Aorta (tissue), 5 donors: Measurements from ENCODE around the gene CKLF. TPM values are rescaled to one million over a fixed set of nuclear protein-coding genes. Genes with fewer than 3 reads are reported as not detected.
"Not testable (repeated sequence)": the region's sequence is repeated elsewhere in the genome, so short reads cannot be mapped to it uniquely, and the experiment has no call there.

Experiments used
- ATAC-seq: fragments of 200-7000 bp; cut with Tn5 transposase; one replicate; pipeline ENCODE4 v1.9.1; 2022; ENCODE audit warnings: moderate library complexity; ENCODE audit not compliant: low FRiP score
- DNase-seq, 2 donors: peaks; one replicate each; pipeline ENCODE4 v3.0.0-alpha.2; 2020
- H3K27ac ChIP-seq, 2 donors: one replicate each; pipeline ENCODE4 v1.5.1; 2013; ENCODE audit warnings: low read length in 2 of 2, mild to moderate bottlenecking in 2 of 2, moderate library complexity in 2 of 2, control low read depth in 1 of 2, inconsistent platforms in 1 of 2, low read depth in 1 of 2
- H3K27me3 ChIP-seq, 2 donors: one replicate each; pipeline ENCODE4 v1.6.1; 2013; ENCODE audit warnings: control low read depth in 1 of 2, low read length in 1 of 2, mild to moderate bottlenecking in 1 of 2, moderate library complexity in 1 of 2; ENCODE audit not compliant: insufficient read depth in 2 of 2, control insufficient read depth in 1 of 2
- H3K36me3 ChIP-seq, 2 donors: one replicate each; pipeline ENCODE4 v1.6.1; 2013; ENCODE audit warnings: control low read depth in 1 of 2, low read length in 1 of 2, mild to moderate bottlenecking in 1 of 2; ENCODE audit not compliant: insufficient read depth in 2 of 2, control insufficient read depth in 1 of 2
- H3K4me1 ChIP-seq, 2 donors: one replicate each; pipeline ENCODE4 v1.6.1; 2013; ENCODE audit warnings: low read length in 2 of 2, control low read depth in 1 of 2, mild to moderate bottlenecking in 1 of 2, moderate library complexity in 1 of 2; ENCODE audit not compliant: insufficient read depth in 2 of 2, control insufficient read depth in 1 of 2
- H3K4me3 ChIP-seq, 2 donors: one replicate each; pipeline ENCODE4 v1.5.1; 2013; ENCODE audit warnings: low read length in 2 of 2, control low read depth in 1 of 2, mild to moderate bottlenecking in 1 of 2
- H3K9me3 ChIP-seq: one replicate; pipeline ENCODE4 v1.6.1; 2013; ENCODE audit warnings: mild to moderate bottlenecking, low read length; ENCODE audit not compliant: control insufficient read depth
- WGBS, 2 donors: extraction: QIAGEN DNeasy Blood & Tissue Kit; methylation state at CpG; one replicate each; pipeline ENCODE4 v1.1.7; 2013; 5-methylcytosine and 5-hydroxymethylcytosine counted together
- intact Hi-C, 2 donors: fragments of 100-400 bp; cut with DNase I; formaldehyde crosslinking; loops; one replicate each; pipeline versions ENCODE4 v1.14.2 to v1.15.0; 2022
- polyA plus RNA-seq, 2 donors: library from polyadenylated mRNA; stranded (reverse); fragments of 200-250 nt; gene quantifications; one replicate each; pipeline ENCODE4 v1.2.3, GENCODE V29; 2013
- total RNA-seq, 2 donors: library from RNA; stranded (reverse); fragmentation: NEBNext Ultra II Directional; extraction: Animal tissue kit (Norgen Biotek cat#: 25700); gene quantifications; one replicate each; pipeline ENCODE4 v1.2.1, GENCODE V29; 2021
- donor health status: healthy with polysubstance abuse.
- donor health status: Bipolar disorder and iron deficiency.
- donor health status: DM: no; HTN: no; CAD: no.
- donor health status: DM: no; HTN: no; CAD: no.
- donor health status: DM: yes; HTN: yes; CAD: no.

CKLF gene
- total and polyA plus RNA-seq, 4 donors = 19.9 to 45.0 (median 33.9) TPM

DNA sequence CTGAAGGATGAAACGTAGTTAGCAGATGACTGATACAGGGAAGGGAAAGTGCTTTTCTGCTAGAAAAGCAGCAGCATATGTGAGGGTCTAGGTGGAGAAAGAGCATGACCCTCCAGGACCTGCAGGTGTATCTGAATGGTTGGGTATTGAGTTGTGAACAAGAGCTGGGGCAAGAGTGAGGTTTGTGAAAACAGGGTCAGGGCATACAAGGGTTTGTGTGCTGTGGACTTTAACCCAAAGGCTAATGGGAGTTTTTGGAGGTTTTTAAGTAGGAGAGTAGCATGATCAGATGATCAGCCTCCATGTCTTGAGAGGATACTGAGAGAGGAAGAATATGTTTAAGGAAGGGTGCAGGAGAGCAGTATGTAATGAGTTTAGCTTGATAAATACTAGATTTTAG, 7.7 kb downstream of the CKLF start:
- no peaks in the 10 kb centered on the region for H3K27me3 ChIP-seq
- H3K36me3 ChIP-seq = no peaks in the 10 kb centered on the region
- H3K4me3 ChIP-seq = no peak overlapping the region
- no peak for DNase-seq
- H3K4me1 ChIP-seq = peaks cover 0 to 3% of the 10 kb centered on the region in 2 donors
- no peak for ATAC-seq
- H3K9me3 ChIP-seq = no peaks in the 10 kb centered on the region
- no peak overlapping the region for H3K27ac ChIP-seq
- intact Hi-C loops = no loop called here
- WGBS, 2 donors = 79 to 90% methylated on average over 1 of the region's 1 CpG

DNA sequence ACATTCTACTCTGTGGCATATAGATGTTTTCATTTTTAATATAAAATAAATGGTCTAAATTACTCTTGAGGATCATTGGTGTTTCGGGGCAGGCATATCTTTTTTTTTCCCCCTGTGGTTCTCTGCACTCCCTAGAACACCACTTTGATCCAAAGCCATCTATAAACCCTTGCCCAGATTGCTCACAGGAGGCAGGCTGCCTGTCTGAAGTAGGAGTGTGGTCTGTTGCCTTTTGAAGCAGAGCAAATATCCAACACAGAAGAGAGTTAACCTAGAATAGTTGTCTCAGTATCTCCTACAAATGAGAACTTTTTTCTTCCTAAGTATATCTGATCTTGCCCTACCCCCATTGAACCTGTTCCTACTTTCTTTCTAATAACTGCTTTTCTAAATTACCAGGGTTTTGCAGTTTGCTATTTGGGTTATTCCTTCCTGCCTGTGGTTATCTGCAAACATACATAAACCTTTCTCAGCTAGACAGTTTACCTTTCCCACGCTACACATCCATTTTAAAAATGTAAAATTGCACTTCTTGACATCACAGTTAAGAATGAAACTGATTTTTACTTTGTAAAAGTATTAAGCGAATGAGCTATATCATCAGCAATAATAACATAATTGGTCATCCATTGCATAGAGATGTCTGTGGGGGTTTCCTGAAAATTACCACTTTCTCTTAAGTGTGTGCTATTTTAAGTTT, 9.2 kb downstream of the CKLF start:
- no peaks in the 10 kb centered on the region for H3K27me3 ChIP-seq
- DNase-seq = no peak
- no peak overlapping the region for H3K4me3 ChIP-seq
- intact Hi-C loops = no loop called here
- H3K9me3 ChIP-seq = no peaks in the 10 kb centered on the region
- no peak for ATAC-seq
- WGBS, 2 donors = 94 to 98% methylated on average over 3 of the region's 3 CpGs
- H3K4me1 ChIP-seq = no peaks in the 10 kb centered on the region
- no peak overlapping the region for H3K27ac ChIP-seq
- peaks cover 0 to 4% of the 10 kb centered on the region in 2 donors for H3K36me3 ChIP-seq

DNA sequence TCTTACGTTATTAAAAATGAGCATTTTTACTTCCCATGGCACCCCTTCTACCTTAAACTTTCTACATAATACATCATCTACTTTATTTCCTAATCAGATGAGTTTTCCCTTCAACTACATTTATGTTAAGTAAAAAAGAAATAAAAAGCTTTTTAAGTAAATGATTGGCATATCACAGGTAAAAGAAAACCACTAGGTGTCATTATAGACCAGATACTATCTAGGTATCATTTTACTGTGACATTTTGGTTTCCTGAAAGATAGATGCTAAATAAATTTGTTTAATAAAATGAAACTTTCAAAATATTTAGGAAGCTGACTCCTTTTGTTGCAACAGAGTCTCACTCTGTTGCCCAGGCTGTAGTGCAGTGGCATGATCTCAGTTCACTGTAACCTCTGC, 10.0 kb downstream of the CKLF start:
- Histone ChIP-seq H3K27ac (no peak overlapping the region), H3K9me3 (no peaks in the 10 kb centered on the region), H3K4me3 (no peak overlapping the region), H3K36me3 (peaks cover 0 to 5% of the 10 kb centered on the region in 2 donors), H3K27me3 (no peaks in the 10 kb centered on the region), H3K4me1 (no peaks in the 10 kb centered on the region)
- ATAC-seq = no peak
- intact Hi-C loops = no loop called here
- no peak for DNase-seq
- 79 to 88% methylated on average over 1 of the region's 1 CpG for WGBS, 2 donors

DNA sequence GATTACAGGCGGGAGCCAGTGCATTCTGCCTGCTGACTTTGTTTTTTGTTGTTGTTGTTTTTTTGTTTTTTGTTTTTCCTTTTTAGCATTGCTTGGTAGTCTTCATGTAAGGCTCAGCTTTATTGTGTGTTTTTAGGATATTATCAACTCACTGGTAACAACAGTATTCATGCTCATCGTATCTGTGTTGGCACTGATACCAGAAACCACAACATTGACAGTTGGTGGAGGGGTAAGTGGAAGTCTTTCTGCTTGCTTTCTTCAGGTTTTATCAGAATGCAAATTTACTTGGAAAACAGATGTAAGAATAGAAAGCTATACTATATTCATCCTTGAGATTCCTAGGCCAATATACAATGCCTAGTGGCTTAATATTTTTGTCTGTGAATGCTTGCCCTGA, 10.6 kb downstream of the CKLF start:
- Histone ChIP-seq H3K36me3 (peaks cover 0 to 5% of the 10 kb centered on the region in 2 donors), H3K27me3 (no peaks in the 10 kb centered on the region), H3K4me3 (no peak overlapping the region), H3K4me1 (no peaks in the 10 kb centered on the region), H3K9me3 (no peaks in the 10 kb centered on the region), H3K27ac (no peak overlapping the region)
- ATAC-seq (no peak), DNase-seq (no peak)
- 94 to 96% methylated on average over 2 of the region's 2 CpGs for WGBS, 2 donors
- intact Hi-C loops = no loop called here

DNA sequence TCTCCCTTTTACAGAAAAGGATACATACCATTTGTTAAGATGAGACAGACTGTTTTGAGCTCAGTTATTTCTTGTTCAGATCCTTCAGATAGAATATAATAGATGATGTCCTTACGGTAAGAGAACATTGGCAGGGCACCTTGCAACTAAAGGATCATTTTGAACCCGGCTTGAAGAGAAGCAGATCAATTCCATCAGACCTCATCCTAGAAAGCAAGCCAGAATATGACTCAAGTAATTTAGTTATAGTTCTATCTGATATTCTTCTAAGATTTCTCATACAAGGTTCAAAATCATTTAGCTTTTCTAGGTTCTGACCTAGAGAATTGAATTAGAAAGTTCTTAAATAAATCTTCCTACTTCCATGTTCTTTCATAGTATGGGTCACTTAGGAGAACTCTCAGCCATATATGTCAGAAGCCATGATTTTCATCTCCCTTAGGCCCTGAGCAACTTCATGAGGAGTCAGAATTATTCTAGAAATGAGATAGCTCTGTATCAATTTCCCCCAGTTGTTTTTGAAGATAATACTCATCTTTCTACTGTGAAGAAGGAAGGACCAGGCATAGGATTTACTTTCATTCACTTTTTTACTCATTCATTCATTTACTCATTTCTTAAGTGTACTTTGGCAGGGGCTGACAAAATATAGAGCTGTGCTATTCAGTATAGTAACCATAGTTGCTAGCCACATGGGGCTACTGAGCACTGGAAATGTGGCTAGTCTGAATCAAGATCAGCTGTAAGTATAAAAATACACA, 11.4 kb downstream of the CKLF start:
- Histone ChIP-seq H3K27me3 (no peaks in the 10 kb centered on the region), H3K36me3 (peaks cover 0 to 5% of the 10 kb centered on the region in 2 donors), H3K9me3 (no peaks in the 10 kb centered on the region), H3K27ac (no peak overlapping the region), H3K4me3 (no peak overlapping the region), H3K4me1 (no peaks in the 10 kb centered on the region)
- intact Hi-C loops = no loop called here
- ATAC-seq = no peak
- DNase-seq = no peak
- WGBS, 2 donors = 91 to 94% methylated on average over 2 of the region's 2 CpGs

- DNase-seq (no peak), ATAC-seq (no peak)
- WGBS, 2 donors = 87 to 90% methylated on average over 54 of the region's 54 CpGs
- Histone ChIP-seq H3K27ac (no peak within 1 kb of the TSS), H3K4me1 (no peaks in the 10 kb centered on the region), H3K9me3 (no peaks in the 10 kb centered on the region), H3K36me3 (peaks cover 0 to 5% of the 10 kb centered on the region in 2 donors), H3K27me3 (no peaks in the 10 kb centered on the region), H3K4me3 (no peak within 1 kb of the TSS)
- intact Hi-C loops = no loop called here
These were observed 13.9 kb downstream of the CKLF start, which contains the start of gene CMTM1 for GRCh38 chr16:66566051-66566901. CMTM1 (plus strand) TSS chr16:66566439; CDS start chr16:66566514, 75 bp downstream.

- H3K36me3 ChIP-seq, DNase-seq, intact Hi-C loops, ATAC-seq, H3K27me3 ChIP-seq, H3K4me3 ChIP-seq, H3K4me1 ChIP-seq, H3K27ac ChIP-seq, H3K9me3 ChIP-seq: not testable (repeated sequence)
- WGBS, 2 donors = 89 to 97% methylated on average over 3 of the region's 3 CpGs
These were observed 14.9 kb downstream of the CKLF start for GRCh38 chr16:66567270-66567669.

DNA sequence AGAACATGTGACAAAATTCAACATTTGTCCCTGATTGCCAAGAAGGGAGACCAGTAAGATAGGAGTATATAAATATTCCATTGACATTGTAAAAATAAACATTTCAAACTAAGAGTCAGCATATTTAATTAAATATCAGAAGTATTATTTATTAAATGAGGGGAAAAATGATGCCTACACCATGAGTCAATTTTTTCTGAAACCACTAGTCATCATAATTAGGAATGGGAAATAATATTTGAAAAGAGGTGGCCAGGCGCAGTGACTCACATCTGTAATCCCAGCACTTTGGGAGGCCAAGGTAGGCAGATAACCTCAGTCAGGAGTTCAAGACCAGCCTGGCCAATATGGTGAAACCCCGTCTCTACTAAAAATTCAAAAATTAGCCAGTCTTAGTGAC, 16.0 kb downstream of the CKLF start:
- 89 to 91% methylated on average over 2 of the region's 2 CpGs for WGBS, 2 donors
- Histone ChIP-seq H3K27me3 (no peaks in the 10 kb centered on the region), H3K9me3 (no peaks in the 10 kb centered on the region), H3K27ac (no peak overlapping the region), H3K4me1 (no peaks in the 10 kb centered on the region), H3K4me3 (no peak overlapping the region), H3K36me3 (peaks cover 0 to 5% of the 10 kb centered on the region in 2 donors)
- ATAC-seq (no peak), DNase-seq (no peak)
- intact Hi-C loops = no loop called here
